ENCODE results near the gene OR10G3. TPM values are rescaled to one million over a fixed set of nuclear protein-coding genes. Genes with fewer than 3 reads are reported as not detected.
"Not testable (repeated sequence)": the region's sequence is repeated elsewhere in the genome, so short reads cannot be mapped to it uniquely, and the experiment has no call there.

OR10G3 gene
- polyA plus RNA-seq (ENCODE audit: insufficient read length in 3 of 3): not detected

GRCh38 chr14:21579976-21580375 is at the start of gene OR10G3:
TSS of gene OR10G3 (minus strand) at chr14:21580076. CDS start at chr14:21570744, 9,332 bp downstream.
- no peak for DNase-seq (ENCODE audit: low read depth in 3 of 3, low spot score in 2 of 3)

- no peak for DNase-seq (ENCODE audit: low read depth in 3 of 3, low spot score in 2 of 3)
Measured at GRCh38 chr14:21626491-21627230, 46.8 kb upstream of the OR10G3 start.

- no peak for DNase-seq (ENCODE audit: low read depth in 3 of 3, low spot score in 2 of 3)
Measured at GRCh38 chr14:21617614-21618013, 37.7 kb upstream of the OR10G3 start.

- DNase-seq (ENCODE audit: low read depth in 3 of 3, low spot score in 2 of 3): no peak
Measured at GRCh38 chr14:21614240-21614639, 34.4 kb upstream of the OR10G3 start.

GRCh38 chr14:21612324-21612723 is 32.4 kb upstream of the OR10G3 start:
- DNase-seq (ENCODE audit: low read depth in 3 of 3, low spot score in 2 of 3): no peak

- not testable (repeated sequence) for DNase-seq (ENCODE audit: low read depth in 3 of 3, low spot score in 2 of 3)
Measured at GRCh38 chr14:21602181-21602580, 22.3 kb upstream of the OR10G3 start.

GRCh38 chr14:21589317-21589716 is 9.4 kb upstream of the OR10G3 start:
- DNase-seq (ENCODE audit: low read depth in 3 of 3, low spot score in 2 of 3): no peak

- no peak for DNase-seq (ENCODE audit: low read depth in 3 of 3, low spot score in 2 of 3)
Measured at GRCh38 chr14:21575661-21576060, 4.2 kb downstream of the OR10G3 start.

- no peak for DNase-seq (ENCODE audit: low read depth in 3 of 3, low spot score in 2 of 3)
Measured at GRCh38 chr14:21572604-21573003, 7.3 kb downstream of the OR10G3 start.

- no peak for DNase-seq (ENCODE audit: low read depth in 3 of 3, low spot score in 2 of 3)
Measured at GRCh38 chr14:21558703-21559170, 21.1 kb downstream of the OR10G3 start.

- DNase-seq (ENCODE audit: low read depth in 3 of 3, low spot score in 2 of 3): peak; percentile 92 to 95 (median 93)
Measured at GRCh38 chr14:21557084-21557901, 22.6 kb downstream of the OR10G3 start.

GRCh38 chr14:21556378-21557083 is 23.3 kb downstream of the OR10G3 start:
- no peak for DNase-seq (ENCODE audit: low read depth in 3 of 3, low spot score in 2 of 3)

GRCh38 chr14:21553266-21553665 is 26.6 kb downstream of the OR10G3 start:
- DNase-seq (ENCODE audit: low read depth in 3 of 3, low spot score in 2 of 3): no peak

GRCh38 chr14:21544588-21544987 is 35.3 kb downstream of the OR10G3 start:
- not testable (repeated sequence) for DNase-seq (ENCODE audit: low read depth in 3 of 3, low spot score in 2 of 3)

- DNase-seq (ENCODE audit: low read depth in 3 of 3, low spot score in 2 of 3): no peak
Measured at GRCh38 chr14:21543963-21544362, 35.9 kb downstream of the OR10G3 start.

- DNase-seq (ENCODE audit: low read depth in 3 of 3, low spot score in 2 of 3): no peak
Measured at GRCh38 chr14:21543521-21543960, 36.3 kb downstream of the OR10G3 start.

- no peak for DNase-seq (ENCODE audit: low read depth in 3 of 3, low spot score in 2 of 3)
Measured at GRCh38 chr14:21541413-21542074, 38.3 kb downstream of the OR10G3 start.

- DNase-seq (ENCODE audit: low read depth in 3 of 3, low spot score in 2 of 3): no peak
Measured at GRCh38 chr14:21539189-21539940, 40.5 kb downstream of the OR10G3 start.

- no peak for DNase-seq (ENCODE audit: low read depth in 3 of 3, low spot score in 2 of 3)
Measured at GRCh38 chr14:21537090-21537424, 42.8 kb downstream of the OR10G3 start.

All from right renal cortex interstitium (tissue), 3 donors.